Pancreas (tissue), 10 donors: Measurements from ENCODE around the gene ABI3. TPM values are rescaled to one million over a fixed set of nuclear protein-coding genes. Genes with fewer than 3 reads are reported as not detected.

Experiments used
- ATAC-seq, 4 donors: fragments of 200-7000 bp; cut with Tn5 transposase; one replicate each; pipeline versions ENCODE4 v1.8.0 to v1.9.1; 2020; ENCODE audit warnings: mild to moderate bottlenecking in 4 of 4, moderate library complexity in 4 of 4
- DNase-seq, 6 donors: peaks; one replicate each; pipeline ENCODE4 v3.0.0-alpha.2; 2020
- FAIRE-seq: peaks from 2 replicates; lab custom pipeline; 2012; peaks lifted over from hg19 to GRCh38; lab: Jason Lieb, UNC
- H3K27ac ChIP-seq, 4 donors: fragments of 200-600 bp; sonication (generic); 1 replicate in 3 of 4; 2 replicates in 1 of 4; pipeline versions ENCODE4 v1.5.0 to v1.8.0; 2020
- H3K27me3 ChIP-seq, 4 donors: fragments of 200-600 bp; one replicate each; pipeline ENCODE4 v1.8.0; 2021
- H3K36me3 ChIP-seq, 3 donors: fragments of 200-600 bp; sonication (generic) in 1 of 3; one replicate each; pipeline versions ENCODE4 v1.5.0 to v1.8.0; 2020 to 2021
- H3K4me1 ChIP-seq, 3 donors: fragments of 200-600 bp; one replicate each; pipeline ENCODE4 v1.8.0; 2021
- H3K4me3 ChIP-seq, 4 donors: fragments of 200-600 bp; sonication (generic) in 2 of 4; one replicate each; pipeline versions ENCODE4 v1.5.0 to v1.8.0; 2020 to 2021
- H3K9me3 ChIP-seq, 4 donors: fragments of 200-600 bp; one replicate each; pipeline ENCODE4 v1.8.0; 2021
- WGBS, 2 donors: extraction: QIAGEN DNeasy Blood & Tissue Kit; methylation state at CpG; one replicate each; pipeline ENCODE4 v1.1.7; 2013; 5-methylcytosine and 5-hydroxymethylcytosine counted together
- intact Hi-C, 3 donors: fragments of 100-400 bp; cut with DNase I; formaldehyde crosslinking; loops; one replicate each; pipeline versions ENCODE4 v1.11.1 to v1.14.2; 2022
- polyA plus RNA-seq, 2 donors: library from polyadenylated mRNA; stranded (reverse); fragments of 200-250 nt; gene quantifications; one replicate each; pipeline ENCODE4 v1.2.3, GENCODE V29; 2013
- total RNA-seq, 6 donors: library from RNA; stranded (reverse); fragmentation: NEBNext Ultra II Directional in 4 of 6; extraction: Animal tissue kit (Norgen Biotek cat#: 25700) in 4 of 6; gene quantifications; one replicate each; pipeline versions ENCODE4 v1.2.1 to v1.2.4, GENCODE V29; 2021 to 2023
- TF ChIP-seq, protein P1 (sequence below), 4 donors: fragments of 200-600 bp; sonication (generic) in 3 of 4; IDR thresholded peaks; one replicate each; pipeline versions ENCODE4 v1.5.0 to v1.8.0; 2021; ENCODE audit warnings: antibody characterized with exemption in 4 of 4
- donor health status: healthy with polysubstance abuse.
- donor health status: DM: no; HTN: no; CAD: no; lungs with moderate emphysema.
- donor health status: DM: no; HTN: no; CAD: no.
- donor health status: control.
- donor health status: control.
- donor health status: Bipolar disorder and iron deficiency.
- donor health status: DM: yes; HTN: yes; CAD: no.
- donor health status: DM: no; HTN: no; CAD: no.
- donor health status: DM: no; HTN: no; CAD: no.
- donor health status: DM: yes; HTN: yes; CAD: no.

The ABI3 gene
- total and polyA plus RNA-seq, 8 donors, result 1.1 to 7.1 (median 3.1) TPM

- 10 to 12% methylated on average over 5 of the region's 5 CpGs for WGBS, 2 donors
- TF ChIP-seq, protein P1, sequence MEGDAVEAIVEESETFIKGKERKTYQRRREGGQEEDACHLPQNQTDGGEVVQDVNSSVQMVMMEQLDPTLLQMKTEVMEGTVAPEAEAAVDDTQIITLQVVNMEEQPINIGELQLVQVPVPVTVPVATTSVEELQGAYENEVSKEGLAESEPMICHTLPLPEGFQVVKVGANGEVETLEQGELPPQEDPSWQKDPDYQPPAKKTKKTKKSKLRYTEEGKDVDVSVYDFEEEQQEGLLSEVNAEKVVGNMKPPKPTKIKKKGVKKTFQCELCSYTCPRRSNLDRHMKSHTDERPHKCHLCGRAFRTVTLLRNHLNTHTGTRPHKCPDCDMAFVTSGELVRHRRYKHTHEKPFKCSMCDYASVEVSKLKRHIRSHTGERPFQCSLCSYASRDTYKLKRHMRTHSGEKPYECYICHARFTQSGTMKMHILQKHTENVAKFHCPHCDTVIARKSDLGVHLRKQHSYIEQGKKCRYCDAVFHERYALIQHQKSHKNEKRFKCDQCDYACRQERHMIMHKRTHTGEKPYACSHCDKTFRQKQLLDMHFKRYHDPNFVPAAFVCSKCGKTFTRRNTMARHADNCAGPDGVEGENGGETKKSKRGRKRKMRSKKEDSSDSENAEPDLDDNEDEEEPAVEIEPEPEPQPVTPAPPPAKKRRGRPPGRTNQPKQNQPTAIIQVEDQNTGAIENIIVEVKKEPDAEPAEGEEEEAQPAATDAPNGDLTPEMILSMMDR (IDR thresholded peaks at IDR 0.05), result peak; percentile 73 to 84 (median 79)
- ATAC-seq, result peak; percentile 54 to 74 (median 64)
- Histone ChIP-seq H3K27ac (no peak overlapping the region), H3K27me3 (peaks cover 0 to 17% (median 4%) of the 10 kb centered on the region in 4 donors), H3K9me3 (no peaks in the 10 kb centered on the region), H3K4me1 (peaks cover 0 to 8% (median 8%) of the 10 kb centered on the region in 3 donors), H3K36me3 (no peaks in the 10 kb centered on the region), H3K4me3 (no peak overlapping the region)
- no peak for FAIRE-seq
- DNase-seq, result peak; percentile 54 to 88 (median 74)
- intact Hi-C loops, result no loop called here
These were observed 17.1 kb downstream of the ABI3 start for GRCh38 chr17:49227436-49228261.

- Histone ChIP-seq H3K9me3 (no peaks in the 10 kb centered on the region), H3K4me1 (peaks cover 0 to 4% (median 1%) of the 10 kb centered on the region in 3 donors), H3K27ac (no peak overlapping the region), H3K27me3 (peaks cover 0 to 15% (median 4%) of the 10 kb centered on the region in 4 donors), H3K4me3 (no peak overlapping the region), H3K36me3 (no peaks in the 10 kb centered on the region)
- TF ChIP-seq, protein P1 (IDR thresholded peaks at IDR 0.05), result no peak
- DNase-seq, result no peak
- ATAC-seq, result no peak
- intact Hi-C loops, result no loop called here
- FAIRE-seq, result no peak
- 50 to 65% methylated on average over 6 of the region's 6 CpGs for WGBS, 2 donors
These were observed 18.7 kb downstream of the ABI3 start for GRCh38 chr17:49229076-49229804.

DNA sequence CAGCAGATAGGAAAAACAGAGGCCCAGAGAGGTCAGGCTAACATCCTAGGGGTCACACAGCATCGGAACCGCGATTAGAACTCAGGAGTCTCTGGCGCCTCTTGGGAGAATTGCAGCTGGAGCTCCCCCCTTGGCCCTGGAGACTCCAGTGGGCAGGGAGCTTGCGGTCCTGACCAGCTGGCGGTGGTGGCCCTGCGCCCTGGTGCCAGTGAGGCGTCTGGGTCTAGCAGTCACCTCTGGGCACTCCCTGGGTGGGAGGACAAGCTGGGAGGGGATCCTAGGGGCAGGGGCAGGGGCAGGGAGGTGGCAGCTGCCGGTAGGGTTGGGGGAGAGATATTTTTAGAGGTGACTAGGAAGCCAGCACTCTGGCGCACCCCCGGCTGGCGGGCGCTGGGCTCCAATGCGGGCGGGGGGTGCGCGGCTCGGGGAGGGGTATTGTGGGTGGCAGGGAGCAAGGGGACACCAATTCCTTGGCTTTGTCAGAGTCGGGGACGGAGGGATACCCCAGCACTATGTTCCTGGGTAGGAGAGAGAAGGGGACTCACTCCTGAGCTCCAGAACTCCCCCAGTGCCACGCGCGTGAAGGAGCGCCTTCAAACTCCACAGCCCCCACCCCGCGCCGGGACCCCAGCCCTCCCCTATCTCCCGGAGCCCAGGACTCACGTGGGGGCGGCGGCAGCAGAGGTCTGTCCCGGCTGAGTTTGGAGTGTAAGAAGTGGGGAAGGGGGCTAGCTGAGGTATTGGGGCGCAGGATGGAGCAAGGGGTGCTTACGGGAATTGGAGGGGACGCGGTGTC is 19.5 kb downstream of the ABI3 start:
- no peaks in the 10 kb centered on the region for H3K9me3 ChIP-seq
- ATAC-seq (peak in 1 of 4 donors; percentile 5), FAIRE-seq (no peak), DNase-seq (peak in 2 of 6 donors; percentile 57 to 59)
- peak overlapping the region; percentile 9 to 55 (median 30) for H3K4me3 ChIP-seq
- TF ChIP-seq, protein P1 (IDR thresholded peaks at IDR 0.05), result no peak
- no peak overlapping the region for H3K27ac ChIP-seq
- whole genome bisulfite sequencing, 2 donors, result 5 to 6% methylated on average over 29 to 36 of the region's 36 CpGs
- H3K36me3 ChIP-seq, result no peaks in the 10 kb centered on the region
- peaks cover 0 to 4% (median 0%) of the 10 kb centered on the region in 3 donors for H3K4me1 ChIP-seq
- intact Hi-C loops, result no loop called here
- H3K27me3 ChIP-seq, result peaks cover 0 to 15% (median 3%) of the 10 kb centered on the region in 4 donors

GRCh38 chr17:49230636-49231562 is 20.4 kb downstream of the ABI3 start, which contains the start of gene PHOSPHO1:
Gene PHOSPHO1 (minus strand): TSS chr17:49230787. CDS start chr17:49226691, 4,096 bp downstream.
- Histone ChIP-seq H3K27ac (no peak within 1 kb of the TSS), H3K27me3 (peaks cover 0 to 11% (median 2%) of the 10 kb centered on the region in 4 donors), H3K36me3 (no peaks in the 10 kb centered on the region), H3K4me1 (peaks cover 0 to 4% (median 0%) of the 10 kb centered on the region in 3 donors), H3K4me3 (peak within 1 kb of the TSS; percentile 9 to 55 (median 30)), H3K9me3 (no peaks in the 10 kb centered on the region)
- FAIRE-seq, result no peak
- peak; percentile 44 to 89 (median 72) for DNase-seq
- intact Hi-C loops, result no loop called here
- peak; percentile 76 to 95 (median 90) for ATAC-seq
- TF ChIP-seq, protein P1 (IDR thresholded peaks at IDR 0.05), result no peak
- 4 to 5% methylated on average over 58 of the region's 58 CpGs for WGBS, 2 donors
